8988T (cell line): ENCODE results near the gene ACBD5.
"Not testable (repeated sequence)": the region's sequence is repeated elsewhere in the genome, so short reads cannot be mapped to it uniquely, and the experiment has no call there.

Experiments
- DNase-seq: peaks from one replicate; pipeline ENCODE4 v3.0.0; 2011

Gene ACBD5

GRCh38 chr10:27241010-27241651 is 534 bp upstream of the ACBD5 start:
- DNase-seq, result no peak

GRCh38 chr10:27237531-27237930 is 3.1 kb downstream of the ACBD5 start:
- DNase-seq, result not testable (repeated sequence)

GRCh38 chr10:27236589-27237128 is 3.9 kb downstream of the ACBD5 start:
- not testable (repeated sequence) for DNase-seq

DNA sequence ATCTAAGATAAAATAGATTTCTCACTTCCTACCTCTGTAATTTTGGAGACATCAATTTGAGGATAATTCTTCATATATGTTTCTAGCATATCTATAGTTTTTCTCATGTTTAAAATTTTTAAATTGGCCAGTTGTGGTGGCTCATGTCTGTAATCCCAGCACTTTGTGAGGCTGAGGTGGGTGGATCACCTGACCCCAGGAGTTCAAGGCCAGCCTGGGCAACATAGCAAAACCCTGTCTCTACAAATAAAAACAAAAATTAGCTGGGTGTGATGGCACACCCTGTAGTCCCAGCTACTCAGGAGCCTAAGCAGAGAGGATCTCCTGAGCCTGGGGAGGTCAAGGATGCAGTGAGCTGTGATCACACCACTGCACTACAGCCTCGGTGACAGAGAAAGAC is 4.9 kb downstream of the ACBD5 start:
- no peak for DNase-seq

GRCh38 chr10:27230022-27230421 is 10.6 kb downstream of the ACBD5 start:
- DNase-seq, result no peak

DNA sequence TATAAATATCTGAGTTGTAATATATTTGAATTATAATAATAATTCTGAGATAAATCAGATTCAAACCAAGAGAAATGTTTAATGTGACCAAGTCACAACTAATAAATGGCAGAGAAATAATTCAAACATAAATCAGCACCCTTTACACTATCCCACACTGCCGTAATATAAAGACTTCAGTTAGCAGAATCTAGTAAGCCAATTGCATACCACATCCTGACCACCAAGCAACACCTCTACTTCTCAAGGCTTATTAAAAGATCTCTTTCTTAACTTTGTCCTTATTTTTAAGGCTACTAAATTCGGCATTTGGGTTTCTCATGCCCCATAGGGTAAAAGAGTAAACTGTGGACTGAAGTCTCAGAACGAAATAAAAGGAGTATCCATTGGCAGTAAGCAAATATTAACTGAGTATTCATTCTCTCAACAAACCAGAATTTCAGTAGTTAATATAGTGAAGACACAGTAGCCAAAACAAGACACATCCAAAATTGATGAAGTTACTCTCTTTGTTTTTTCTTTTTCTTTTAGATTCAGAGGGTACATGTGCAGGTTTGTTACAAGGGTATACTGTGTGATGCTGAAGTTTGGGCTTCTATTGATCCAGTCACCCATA is 14.8 kb downstream of the ACBD5 start:
- DNase-seq, result no peak

GRCh38 chr10:27225011-27225590 is 15.5 kb downstream of the ACBD5 start:
- DNase-seq, result no peak

- DNase-seq, result no peak
Observed at GRCh38 chr10:27223964-27224363, 16.6 kb downstream of the ACBD5 start.

GRCh38 chr10:27207350-27207749 is 33.2 kb downstream of the ACBD5 start:
- no peak for DNase-seq

DNA sequence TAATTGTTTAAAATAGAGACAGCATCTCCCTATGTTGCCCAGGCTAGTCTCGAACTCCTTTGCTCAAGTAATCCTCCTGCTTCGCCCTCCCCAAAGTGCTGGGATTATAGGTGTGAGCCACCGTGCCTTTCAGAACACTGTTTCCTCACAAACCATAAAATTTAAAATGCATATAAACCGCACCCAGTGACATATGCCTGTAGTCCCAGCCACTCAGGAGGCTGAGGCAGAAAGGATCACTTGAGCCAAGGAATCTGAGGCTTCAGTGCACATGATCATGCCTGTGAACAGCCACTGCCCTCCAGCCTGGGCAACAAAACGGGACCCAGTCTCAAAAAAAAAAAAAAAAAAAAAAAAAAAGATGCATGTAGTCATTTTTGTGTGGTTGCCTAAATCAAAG is 36.8 kb downstream of the ACBD5 start:
- DNase-seq, result no peak

GRCh38 chr10:27197980-27198620 is 42.5 kb downstream of the ACBD5 start:
- no peak for DNase-seq

DNA sequence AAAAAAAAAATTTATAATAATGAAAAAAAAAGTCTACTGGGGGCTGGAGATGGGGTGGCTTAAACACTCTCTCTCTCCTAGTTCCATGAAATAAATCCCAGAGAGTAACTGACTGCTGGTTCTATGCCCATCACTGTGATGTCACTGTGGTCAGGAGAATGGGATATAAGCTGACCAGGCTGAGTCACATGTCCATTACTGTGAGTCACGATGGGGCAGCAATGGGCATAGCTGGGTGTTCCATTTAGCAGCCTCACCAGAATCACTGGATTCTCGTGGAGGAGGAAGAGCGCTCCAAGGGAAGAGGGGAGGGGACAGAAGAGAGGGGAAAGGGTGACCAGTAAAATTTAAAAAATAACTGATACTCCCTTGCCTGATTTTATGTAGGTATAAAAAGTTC is 48.3 kb downstream of the ACBD5 start:
- DNase-seq, result no peak

GRCh38 chr10:27190508-27190907 is 50.1 kb downstream of the ACBD5 start:
- no peak for DNase-seq

- DNase-seq, result no peak
Observed at GRCh38 chr10:27188897-27189296, 51.7 kb downstream of the ACBD5 start.

DNA sequence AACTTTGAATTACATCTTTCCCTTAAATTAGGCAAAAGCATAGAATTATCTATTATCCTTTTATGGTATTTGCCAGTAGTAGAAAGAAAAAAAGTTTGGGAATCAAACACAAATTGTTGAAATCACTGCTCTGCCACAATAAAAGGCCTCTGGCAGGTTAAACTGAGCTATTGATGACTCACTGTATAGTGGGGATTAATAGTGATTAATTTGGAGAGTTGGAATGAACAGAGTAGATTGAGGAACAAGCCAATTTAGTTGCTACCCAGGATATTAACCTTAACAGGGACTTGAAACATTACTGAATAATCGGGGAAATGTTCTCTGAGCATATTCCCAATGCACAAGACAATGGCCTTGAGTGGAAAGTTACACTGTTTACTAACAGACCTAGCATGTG is 52.3 kb downstream of the ACBD5 start:
- DNase-seq, result no peak

- DNase-seq, result no peak
Observed at GRCh38 chr10:27169849-27170248, 70.7 kb downstream of the ACBD5 start.

GRCh38 chr10:27158421-27158820 is 82.2 kb downstream of the ACBD5 start:
- no peak for DNase-seq

DNA sequence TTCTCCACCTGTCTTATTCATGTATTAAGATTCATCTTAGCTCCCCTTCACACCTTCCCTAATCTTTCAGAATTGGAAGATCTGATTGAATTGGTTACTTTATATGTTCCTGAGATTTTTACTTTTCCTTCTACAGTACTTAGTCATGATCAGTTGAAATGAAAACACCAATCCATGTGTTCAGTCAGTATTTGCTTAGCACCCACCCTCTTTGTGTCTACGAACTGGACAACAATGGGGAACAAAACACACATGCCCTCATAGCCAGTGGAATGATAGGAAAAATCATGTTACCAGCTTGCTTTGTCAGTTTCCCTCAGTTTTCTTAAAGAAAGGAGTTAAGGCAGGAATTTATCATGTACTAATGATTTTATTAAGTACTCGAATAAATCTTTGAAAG is 83.4 kb downstream of the ACBD5 start:
- DNase-seq, result no peak

DNA sequence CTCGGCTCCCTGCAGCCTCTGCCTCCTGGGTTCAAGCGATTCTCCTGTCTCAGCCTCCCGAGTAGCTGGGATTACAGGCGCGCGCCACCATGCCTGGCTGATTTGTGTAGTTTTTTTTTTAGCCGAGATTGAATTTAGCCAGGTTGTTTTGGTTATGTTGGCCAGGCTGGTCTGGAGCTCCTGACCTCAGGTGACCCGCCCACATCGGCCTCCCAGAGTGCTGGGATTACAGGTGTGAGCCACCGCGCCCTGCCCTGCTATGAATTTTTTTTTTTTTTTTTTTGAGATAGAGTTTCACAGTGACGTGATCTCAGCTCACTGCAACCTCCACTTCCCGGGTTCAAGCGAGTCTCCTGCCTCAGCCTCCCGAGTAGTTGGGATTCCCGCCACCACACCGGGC is 84.0 kb downstream of the ACBD5 start:
- DNase-seq, result not testable (repeated sequence)

DNA sequence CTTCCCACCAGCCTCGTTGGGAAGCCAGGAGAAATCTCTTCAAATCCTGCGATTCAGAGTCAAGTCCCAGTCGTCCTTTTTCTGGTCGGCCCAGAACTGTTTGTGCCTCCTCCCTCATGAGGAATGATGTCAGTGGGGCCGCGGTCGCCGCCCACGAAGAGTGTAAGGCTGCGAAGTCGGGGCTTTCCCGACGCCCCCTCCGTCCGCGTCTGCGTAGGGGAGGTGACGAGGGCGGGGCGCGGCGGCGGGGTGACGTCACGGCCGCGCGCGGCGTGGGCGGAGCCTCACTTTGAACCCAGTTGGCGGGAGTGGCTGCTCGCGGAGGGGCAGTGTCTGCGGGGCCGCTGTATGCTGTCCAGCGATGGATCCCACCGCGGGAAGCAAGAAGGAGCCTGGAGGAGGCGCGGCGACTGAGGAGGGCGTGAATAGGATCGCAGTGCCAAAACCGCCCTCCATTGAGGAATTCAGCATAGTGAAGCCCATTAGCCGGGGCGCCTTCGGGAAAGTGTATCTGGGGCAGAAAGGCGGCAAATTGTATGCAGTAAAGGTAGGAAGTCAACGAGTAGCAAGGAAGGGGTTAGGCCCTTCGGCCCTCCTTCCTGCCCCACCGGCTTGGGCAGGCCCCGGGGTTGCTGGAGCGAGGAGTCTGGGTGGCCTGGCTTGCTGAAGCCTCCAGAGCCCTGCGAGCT is 85.4 kb downstream of the ACBD5 start, which contains the start of gene MASTL:
Gene MASTL (plus strand): TSS at position 287 of the 689 bp plus-strand sequence. CDS start 75 bp downstream, at position 362.
- DNase-seq, result peak; percentile 60

GRCh38 chr10:27153845-27154193 is 86.8 kb downstream of the ACBD5 start:
- no peak for DNase-seq

- DNase-seq, result no peak
Observed at GRCh38 chr10:27153329-27153728, 87.3 kb downstream of the ACBD5 start.

- DNase-seq, result no peak
Observed at GRCh38 chr10:27152687-27153086, 87.9 kb downstream of the ACBD5 start.
